ENCODE measurements around the gene ZNF469. TPM values are rescaled to one million over a fixed set of nuclear protein-coding genes. Genes with fewer than 3 reads are reported as not detected.
A peak's percentile ranks its signal among the peaks of the same experiment; 100 is the strongest.

ZNF469 gene
- total and polyA plus RNA-seq, 2 of the 13 experiments (the other 11 are each of a cell fraction or from before 2014, with no cell fraction given) = not detected

DNA sequence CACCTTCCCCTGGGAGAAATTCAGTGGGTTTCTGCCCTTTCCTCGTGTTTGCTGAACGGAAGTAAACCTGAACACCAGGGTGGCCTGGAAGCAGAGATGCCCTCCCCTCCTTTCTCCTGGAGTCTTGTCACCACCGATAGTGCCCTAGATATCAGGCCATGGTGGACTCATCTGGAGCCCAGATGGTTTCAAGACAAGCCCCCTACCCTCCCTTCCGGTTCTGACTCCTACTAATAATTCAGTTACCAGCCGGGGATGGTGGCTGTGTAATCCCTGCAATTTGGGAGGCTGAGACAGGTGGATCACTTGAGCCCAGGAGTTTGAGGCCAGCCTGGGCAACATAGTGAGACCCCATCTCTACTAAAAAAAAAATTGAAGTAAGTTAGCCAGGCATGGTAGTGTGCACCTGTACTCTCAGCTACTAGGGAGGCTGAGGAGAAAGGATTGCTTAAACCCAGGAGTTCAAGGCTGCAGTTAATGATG is 2.4 kb downstream of the ZNF469 start:
- H2AFZ ChIP-seq (ENCODE audit: low read length) = no peak overlapping the region
- H4K20me1 ChIP-seq (ENCODE audit: insufficient read depth, low read length) = no peaks in the 10 kb centered on the region
- no peaks in the 10 kb centered on the region for H3K36me3 ChIP-seq (replicated peaks in 1 of 2; ENCODE audit: control insufficient read depth in 1 of 2, insufficient read depth in 2 of 2, low read length in 2 of 2)
- H3K4me3 ChIP-seq (replicated peaks in 1 of 3; ENCODE audit: insufficient read depth in 1 of 3, low read depth in 2 of 3, low read length in 3 of 3) = no peak overlapping the region
- ChIA-PET POLR2A (no interaction called here), CTCF (ENCODE audit: low intra/inter-chr PET ratio, low total read pairs) (no interaction called here)
- in situ Hi-C loops (cut with HindIII; ENCODE audit: extremely low pct_ligation_motif_present, low pct_unique_long_range_greater_than_20kb) (no loop called here), intact Hi-C loops (cut with micrococcal nuclease; ENCODE audit: unreplicated experiment) (no loop called here)
- no peaks in the 10 kb centered on the region for H3K79me2 ChIP-seq (ENCODE audit: insufficient read depth, low read length)
- FAIRE-seq (no peak), DNase-seq (ENCODE audit: low spot score) (no peak), ATAC-seq (no peak)
- no peak overlapping the region for H3K9ac ChIP-seq (ENCODE audit: insufficient read depth, low read depth, low read length)
- TF ChIP-seq ZNF121 (CRISPR knock-in tag; IDR thresholded peaks at IDR 0.05) (peak; percentile 46), HMG20B (CRISPR knock-in tag; conservative IDR thresholded peaks at IDR 0.05) (no peak)
- H3K27me3 ChIP-seq (ENCODE audit: control insufficient read depth in 1 of 2, insufficient read depth in 2 of 2, low read length in 2 of 2) = peaks cover 38 to 86% of the 10 kb centered on the region in 2 experiments
- H3K4me2 ChIP-seq (ENCODE audit: low read depth, low read length) = no peak overlapping the region
- BruUV-seq (replicated peaks) = no TSS peak
- H3K9me3 ChIP-seq (ENCODE audit: low read length) = no peaks in the 10 kb centered on the region
- 8% methylated on average over 4 of the region's 5 CpGs for WGBS (ENCODE audit: low lambda C conversion rate)
- H3K27ac ChIP-seq (ENCODE audit: extremely low read length, insufficient read depth, low read length) = no peak overlapping the region
- peaks cover 6% of the 10 kb centered on the region; the same call in 1 of the 2 replicates for H3K4me1 ChIP-seq (ENCODE audit: insufficient read depth, low read length)

DNA sequence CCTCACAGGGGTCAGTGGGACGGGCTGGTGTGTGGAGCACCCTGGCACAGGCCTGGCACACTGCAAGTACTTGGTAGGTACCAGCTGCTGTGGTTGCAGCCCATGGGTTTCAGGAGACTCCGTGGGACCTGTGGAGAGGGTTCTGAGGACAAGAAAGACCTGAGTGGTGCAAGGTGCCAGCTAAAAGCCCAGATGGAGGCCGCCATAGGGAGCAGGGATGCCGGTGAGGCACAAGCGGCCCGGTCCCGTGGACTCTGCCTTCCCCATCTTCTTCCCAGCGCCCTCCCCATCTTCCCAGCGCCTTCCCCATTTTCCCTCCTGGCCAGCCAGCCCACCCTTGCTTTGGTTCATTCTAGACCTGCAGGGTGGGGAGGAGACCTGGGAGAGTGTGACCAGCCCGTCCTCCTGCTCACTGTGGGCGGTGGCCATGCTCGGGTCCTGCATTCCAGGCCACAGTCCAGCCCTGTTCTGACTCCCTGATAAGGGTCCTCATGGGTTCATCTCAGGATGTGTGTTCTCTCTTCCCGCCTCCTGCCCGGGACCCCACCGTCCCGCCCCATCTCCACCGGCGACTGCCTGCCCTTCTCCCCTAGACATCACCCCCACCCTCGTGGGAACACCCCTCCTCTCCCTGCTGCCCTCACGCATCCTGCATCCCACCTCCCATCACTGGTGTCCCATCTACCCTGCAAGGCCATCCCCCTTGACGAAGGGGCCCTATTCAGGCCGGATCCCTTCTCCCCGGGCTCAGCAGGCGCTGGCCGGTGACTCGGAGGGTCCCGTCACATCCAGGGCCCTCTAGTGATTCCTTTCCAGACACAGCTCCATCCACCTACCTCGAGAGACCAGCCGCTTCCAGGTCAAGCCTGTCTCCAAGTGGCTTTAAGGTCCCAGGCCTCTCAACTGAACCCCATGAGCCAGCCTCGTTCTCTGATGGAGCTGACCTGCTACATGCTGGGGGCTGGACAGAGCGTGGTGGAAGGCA is 3.4 kb downstream of the ZNF469 start:
- H3K4me3 ChIP-seq (replicated peaks in 1 of 3; ENCODE audit: insufficient read depth in 1 of 3, low read depth in 2 of 3, low read length in 3 of 3) = no peak overlapping the region
- H3K4me2 ChIP-seq (ENCODE audit: low read depth, low read length) = no peak overlapping the region
- intact Hi-C loops (cut with micrococcal nuclease; ENCODE audit: unreplicated experiment) (no loop called here), in situ Hi-C loops (cut with HindIII; ENCODE audit: extremely low pct_ligation_motif_present, low pct_unique_long_range_greater_than_20kb) (no loop called here)
- FAIRE-seq = no peak
- BruUV-seq (replicated peaks) = no TSS peak
- DNase-seq (ENCODE audit: low spot score) = no peak
- TF ChIP-seq ZNF768 (CRISPR knock-in tag; IDR thresholded peaks at IDR 0.05) (peak; percentile 24; the same call in 1 of the 2 replicates), JARID2 (CRISPR knock-in tag; IDR thresholded peaks at IDR 0.05; ENCODE audit: insufficient replicate concordance) (no peak)
- no peak overlapping the region for H3K9ac ChIP-seq (ENCODE audit: insufficient read depth, low read depth, low read length)
- H4K20me1 ChIP-seq (ENCODE audit: insufficient read depth, low read length) = no peaks in the 10 kb centered on the region
- no peak overlapping the region for H3K27ac ChIP-seq (ENCODE audit: extremely low read length, insufficient read depth, low read length)
- H3K9me3 ChIP-seq (ENCODE audit: low read length) = no peaks in the 10 kb centered on the region
- H3K36me3 ChIP-seq (replicated peaks in 1 of 2; ENCODE audit: control insufficient read depth in 1 of 2, insufficient read depth in 2 of 2, low read length in 2 of 2) = no peaks in the 10 kb centered on the region
- ChIA-PET CTCF (ENCODE audit: low intra/inter-chr PET ratio, low total read pairs) (no interaction called here), POLR2A (no interaction called here)
- WGBS (ENCODE audit: low lambda C conversion rate) = 25% methylated on average over 28 of the region's 31 CpGs
- H3K79me2 ChIP-seq (ENCODE audit: insufficient read depth, low read length) = no peaks in the 10 kb centered on the region
- no peak for ATAC-seq
- H3K4me1 ChIP-seq (ENCODE audit: insufficient read depth, low read length) = peaks cover 6% of the 10 kb centered on the region; the same call in 1 of the 2 replicates
- H2AFZ ChIP-seq (ENCODE audit: low read length) = no peak overlapping the region
- H3K27me3 ChIP-seq (ENCODE audit: control insufficient read depth in 1 of 2, insufficient read depth in 2 of 2, low read length in 2 of 2) = peaks cover 42 to 92% of the 10 kb centered on the region in 2 experiments
